K562 (cell line): Measurements from ENCODE around the gene MADD. TPM values are rescaled to one million over a fixed set of nuclear protein-coding genes. Genes with fewer than 3 reads are reported as not detected.

Experiments
- BACH1 ChIP-seq: fragments of 200-800 bp; sonication (Bioruptor generic); IDR thresholded peaks from 2 replicates; pipeline ENCODE4 v1.6.1; 2016; ENCODE audit warnings: missing genetic modification characterization, missing compliant biosample characterization
- CEBPB ChIP-seq: fragments of 450-650 bp; IDR thresholded peaks from 2 replicates; pipeline ENCODE4 v1.6.1; 2016; ENCODE audit warnings: missing genetic modification characterization, missing compliant biosample characterization
- FOXK2 ChIP-seq, 2 experiments: fragments of 450-650 bp; IDR thresholded peaks in 1 of 2; conservative IDR thresholded peaks in 1 of 2; 2 replicates each; pipeline ENCODE4 v1.6.1; 2016; ENCODE audit warnings: low read depth in 2 of 2, mild to moderate bottlenecking in 1 of 2
- HMGN3 ChIP-seq: IDR thresholded peaks from 2 replicates; pipeline ENCODE4 v1.6.1; 2011; ENCODE audit warnings: borderline replicate concordance, low read depth, mild to moderate bottlenecking, mixed read lengths, low read length; ENCODE audit not compliant: insufficient read length; ENCODE audit errors: extremely low read depth
- LARP7 ChIP-seq: fragments of 450-650 bp; IDR thresholded peaks from 2 replicates; pipeline ENCODE4 v1.6.1; 2016
- MCM2 ChIP-seq: fragments of 450-650 bp; IDR thresholded peaks from 2 replicates; pipeline ENCODE4 v1.6.1; 2017; ENCODE audit warnings: low read depth, mild to moderate bottlenecking
- MTF1 ChIP-seq: fragments of 250-450 bp; sonication (Bioruptor Pico); IDR thresholded peaks from 2 replicates; pipeline ENCODE4 v1.9.0; 2021; ENCODE audit warnings: moderate library complexity, mild to moderate bottlenecking, inconsistent platforms, borderline replicate concordance
- NR2C2 ChIP-seq, 2 experiments: fragments of 200-800 bp in 1 of 2; sonication (Bioruptor generic) in 1 of 2; sonication (generic) in 1 of 2; formaldehyde crosslinking in 1 of 2; IDR thresholded peaks; 2 replicates each; pipeline versions ENCODE4 v1.6.1 to v1.8.0; 2016 to 2022; ENCODE audit warnings: mild to moderate bottlenecking in 1 of 2, missing compliant biosample characterization in 1 of 2, missing genetic modification characterization in 1 of 2, missing genetic modification reagents in 1 of 2
- PBX2 ChIP-seq, 2 experiments: IDR thresholded peaks in 1 of 2; conservative IDR thresholded peaks in 1 of 2; 2 replicates each; pipeline ENCODE4 v1.6.1; 2016; ENCODE audit warnings: low read depth in 2 of 2, mild to moderate bottlenecking in 1 of 2, missing compliant biosample characterization in 1 of 2, missing genetic modification characterization in 1 of 2, moderate library complexity in 1 of 2
- PHF8 ChIP-seq: fragments of 200-600 bp; sonication (generic); IDR thresholded peaks from 2 replicates; pipeline ENCODE4 v1.6.1; 2012; ENCODE audit warnings: mixed run types, mild to moderate bottlenecking, inconsistent platforms, low read length, moderate library complexity, borderline replicate concordance
- POLR2H ChIP-seq: IDR thresholded peaks from 2 replicates; pipeline ENCODE4 v1.6.1; 2016; ENCODE audit warnings: missing genetic modification characterization, low read depth, mild to moderate bottlenecking, control low read depth, missing compliant biosample characterization, moderate library complexity
- RFX7 ChIP-seq: fragments of 250-450 bp; sonication (Bioruptor Pico); IDR thresholded peaks from 2 replicates; pipeline ENCODE4 v1.5.1; 2021; ENCODE audit warnings: mild to moderate bottlenecking
- SMAD1 ChIP-seq: fragments of 150-350 bp; IDR thresholded peaks from 2 replicates; pipeline ENCODE4 v1.6.1; 2014; ENCODE audit warnings: low read length, low read depth; ENCODE audit not compliant: partially characterized antibody
- SP2 ChIP-seq: IDR thresholded peaks from 2 replicates; pipeline ENCODE4 v1.6.1; 2011; ENCODE audit warnings: mild to moderate bottlenecking, low read depth, low read length, moderate library complexity; ENCODE audit not compliant: poor library complexity, severe bottlenecking; ENCODE audit errors: extremely low read depth
- SREBF1 ChIP-seq: fragments of 150-350 bp; IDR thresholded peaks from 2 replicates; pipeline ENCODE4 v1.6.1; 2014; ENCODE audit warnings: antibody characterized with exemption, low read depth, low read length, borderline replicate concordance
- SRF ChIP-seq, 2 experiments: fragments of 250-450, 450-650 bp in 1 of 2; sonication (Bioruptor Pico) in 1 of 2; sonication (generic) in 1 of 2; formaldehyde crosslinking; IDR thresholded peaks; 2 replicates each; pipeline versions ENCODE4 v1.5.0 to v1.5.1; 2020 to 2022; ENCODE audit warnings: mild to moderate bottlenecking in 1 of 2, missing genetic modification reagents in 1 of 2
- ZBED1 ChIP-seq: IDR thresholded peaks from 2 replicates; pipeline ENCODE4 v1.6.1; 2014
- ZBTB34 ChIP-seq: fragments of 250-450 bp; sonication (Bioruptor Pico); IDR thresholded peaks from 2 replicates; pipeline ENCODE4 v1.8.0; 2021; ENCODE audit warnings: mild to moderate bottlenecking, moderate library complexity
- ZNF121 ChIP-seq: sonication (generic); formaldehyde crosslinking; conservative IDR thresholded peaks from 2 replicates; pipeline ENCODE4 v1.8.0; 2022; ENCODE audit warnings: missing genetic modification reagents
- ZNF449 ChIP-seq: fragments of 250-450 bp; sonication (Bioruptor Pico); IDR thresholded peaks from 2 replicates; pipeline ENCODE4 v1.8.0; 2022; ENCODE audit warnings: moderate library complexity, mild to moderate bottlenecking, inconsistent platforms
- ZNF76 ChIP-seq: fragments of 250-450 bp; sonication (Bioruptor Pico); IDR thresholded peaks from 2 replicates; pipeline ENCODE4 v1.4.0; 2020; ENCODE audit warnings: mild to moderate bottlenecking, moderate library complexity, borderline replicate concordance
- polyA plus RNA-seq, 8 experiments: library from polyadenylated mRNA; depleted of rRNA in 4 of 8; stranded (reverse) in 5 of 8; unstranded in 3 of 8; fragments of >200 nt; fragmentation: Nextera tagmentation in 2 of 8; fragmentation: Illumina TruSeq in 1 of 8; extraction: Ambion mirVana in 2 of 8; extraction: Trizol in 1 of 8; gene quantifications; 2 replicates each; pipeline versions ENCODE4 v1.2.1 to v1.2.3, GENCODE V29; 2011 to 2014; ENCODE audit warnings: inconsistent platforms in 1 of 8, missing spikeins in 1 of 8
- total RNA-seq, 7 experiments: library from RNA; depleted of rRNA in 6 of 7; stranded (reverse); fragments of >200 nt in 6 of 7; fragmentation: Illumina TruSeq in 2 of 7; extraction: Trizol in 2 of 7; gene quantifications; 2 replicates each; pipeline versions ENCODE4 v1.2.1 to v1.2.3, GENCODE V29; 2011 to 2021; ENCODE audit warnings: low replicate concordance in 1 of 7

MADD gene
- total and polyA plus RNA-seq, 9 of the 15 experiments (the other 6 are each of a cell fraction or from before 2014, with no cell fraction given) = 0.68 to 57.6 (median 33.6) TPM

GRCh38 chr11:47376525-47377371, 106.8 kb downstream of the MADD start (continued):
- TF ChIP-seq POLR2H (tag) = no peak
- TF ChIP-seq SREBF1 = no peak
- no peak for TF ChIP-seq ZNF449
- no peak for TF ChIP-seq RFX7 (CRISPR knock-in tag)
- TF ChIP-seq MTF1 (CRISPR knock-in tag) = no peak
- TF ChIP-seq BACH1 = no peak
- TF ChIP-seq LARP7 = peak; percentile 67; the same call in 1 of the 2 replicates
- TF ChIP-seq ZBTB34 (CRISPR knock-in tag) = no peak
- TF ChIP-seq FOXK2 (conservative IDR thresholded peaks at IDR 0.05 in 1 of 2, IDR thresholded peaks at IDR 0.05 in 1 of 2; ENCODE audit: low read depth in 2 of 2) = peak in 1 of 2 experiments; percentile 21; a peak in 1 of 4 replicates
- TF ChIP-seq ZNF76 (CRISPR knock-in tag) = no peak
- TF ChIP-seq MCM2 = peak; percentile 87
- TF ChIP-seq HMGN3 = no peak
- no peak for TF ChIP-seq PBX2 (CRISPR knock-in tag; IDR thresholded peaks at IDR 0.05; ENCODE audit: low read depth)
- TF ChIP-seq PBX2 (tag; conservative IDR thresholded peaks at IDR 0.05; ENCODE audit: low read depth) = no peak
- peak; percentile 18; the same call in 1 of the 2 replicates for TF ChIP-seq PHF8
- no peak for TF ChIP-seq ZBED1
- no peak for TF ChIP-seq SRF (CRISPR knock-in tag; IDR thresholded peaks at IDR 0.05)
- TF ChIP-seq NR2C2 (CRISPR knock-in tag; IDR thresholded peaks at IDR 0.05) = no peak
- peak; percentile 71 for TF ChIP-seq NR2C2 (tag; IDR thresholded peaks at IDR 0.05)
- peak; percentile 98 for TF ChIP-seq CEBPB (tag)
- TF ChIP-seq SMAD1 = peak; percentile 63
- TF ChIP-seq SP2 = no peak
- no peak for TF ChIP-seq ZNF121
